Measurements from ENCODE around the gene FGF1.

FGF1 gene

GRCh38 chr5:142685418-142686209 is at the start of gene FGF1:
FGF1 (minus strand) TSS chr5:142686090; CDS start chr5:142614127, 71,963 bp downstream.
- DNase-seq: no peak

GRCh38 chr5:142727735-142728047 is 41.8 kb upstream of the FGF1 start:
- no peak for DNase-seq

DNA sequence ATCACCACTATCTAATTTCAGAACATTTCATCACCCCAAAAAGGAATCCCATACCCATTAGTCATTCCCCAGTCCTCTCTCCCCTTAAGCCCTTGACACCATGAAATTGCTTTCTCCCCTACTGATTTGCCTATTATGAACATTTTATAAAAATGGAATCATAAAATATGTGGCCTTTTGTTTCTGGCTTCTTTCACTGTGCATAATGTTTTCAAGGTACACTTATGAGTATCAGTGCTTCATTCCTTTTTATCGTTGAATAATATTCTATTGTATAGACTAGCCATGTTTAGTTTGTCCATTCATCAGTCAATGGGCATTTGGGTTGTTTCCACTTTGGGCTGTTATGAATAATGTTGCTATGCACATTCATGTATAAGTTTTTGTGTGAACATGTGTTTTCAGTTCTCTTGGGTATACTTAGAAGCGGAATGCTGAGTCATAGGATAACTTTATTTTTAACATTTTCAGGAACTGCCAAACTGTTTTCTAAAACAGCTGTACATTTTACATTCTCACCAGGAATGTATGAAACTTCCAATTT is 40.4 kb upstream of the FGF1 start:
- DNase-seq: no peak

GRCh38 chr5:142725231-142726187 is 39.6 kb upstream of the FGF1 start:
- no peak for DNase-seq

- DNase-seq: no peak
These were observed 38.9 kb upstream of the FGF1 start for GRCh38 chr5:142724821-142725220.

- no peak for DNase-seq
These were observed 37.0 kb upstream of the FGF1 start for GRCh38 chr5:142722896-142723295.

DNA sequence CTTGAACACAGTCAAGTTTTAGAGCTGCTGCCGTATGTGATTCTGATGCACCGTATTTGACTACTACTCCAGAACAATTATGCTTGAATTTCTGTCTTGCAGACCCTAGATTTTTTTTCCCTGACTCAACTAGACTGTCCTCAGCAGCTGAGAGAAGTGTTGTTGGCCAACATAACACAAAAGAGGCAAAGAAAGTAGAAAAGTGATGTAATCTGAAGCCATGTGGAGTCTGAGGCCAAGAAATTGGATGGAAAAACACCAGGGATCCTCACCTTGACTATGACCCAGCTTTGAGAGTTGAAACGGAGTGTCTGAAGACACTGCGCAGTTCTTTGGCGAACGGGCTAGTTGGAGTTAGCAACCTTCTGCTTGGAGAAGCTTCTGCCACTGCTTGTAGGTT is 36.3 kb upstream of the FGF1 start:
- DNase-seq: no peak

DNA sequence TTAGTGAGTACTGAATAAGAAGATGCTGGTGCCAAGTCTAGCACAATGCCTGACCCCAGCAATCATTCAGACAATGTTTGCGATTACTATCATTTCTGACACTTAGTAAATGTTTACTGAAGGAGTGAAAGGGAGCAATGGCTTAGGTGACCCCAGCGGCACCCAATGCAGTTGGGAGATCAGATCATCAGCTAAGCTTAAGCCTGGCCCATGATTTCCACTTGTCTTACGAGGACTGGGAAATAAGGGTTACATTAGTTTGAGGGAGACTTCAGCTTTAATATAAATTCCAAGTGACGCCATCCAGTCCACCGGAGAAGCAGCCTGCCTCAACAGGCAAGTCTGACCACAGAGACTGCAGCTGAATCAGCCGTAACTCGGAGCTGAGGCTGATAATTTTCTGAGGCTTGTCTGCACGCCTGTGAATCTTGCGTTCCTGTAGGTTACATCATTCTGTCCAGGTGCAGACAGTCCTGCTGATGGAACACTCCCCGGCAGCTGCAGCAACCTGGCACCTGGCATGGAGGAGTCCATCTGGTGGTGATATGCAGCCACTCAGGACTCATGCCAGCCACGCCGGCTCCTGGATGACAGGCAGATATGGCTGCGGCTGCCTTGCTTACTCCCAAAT is 34.9 kb upstream of the FGF1 start:
- DNase-seq: no peak

DNA sequence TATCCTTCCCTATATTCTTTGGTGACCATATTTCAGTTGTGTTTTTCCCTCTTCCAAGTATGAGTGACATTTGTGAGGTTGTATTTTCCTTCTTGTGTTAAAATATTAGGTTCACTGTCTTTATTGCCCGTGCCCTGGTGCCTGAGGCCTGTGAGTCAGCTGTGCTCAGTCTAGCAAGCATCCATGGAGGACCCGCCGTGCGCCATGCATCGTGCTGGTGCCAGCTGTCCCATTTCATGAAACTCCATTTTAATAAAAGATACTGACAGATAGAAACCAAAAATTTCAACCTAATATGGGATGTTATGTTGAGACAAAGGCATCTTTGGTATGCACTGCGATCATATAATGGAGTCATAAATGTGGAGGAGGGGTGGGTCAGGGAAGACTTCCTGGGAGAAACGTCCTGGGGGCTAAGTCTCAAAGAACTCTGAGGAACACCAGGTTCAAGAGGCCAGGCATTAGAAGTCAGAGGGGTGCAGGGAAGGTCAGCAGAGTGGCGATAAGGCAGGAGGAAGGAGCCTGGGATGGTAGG is 34.0 kb upstream of the FGF1 start:
- no peak for DNase-seq

DNA sequence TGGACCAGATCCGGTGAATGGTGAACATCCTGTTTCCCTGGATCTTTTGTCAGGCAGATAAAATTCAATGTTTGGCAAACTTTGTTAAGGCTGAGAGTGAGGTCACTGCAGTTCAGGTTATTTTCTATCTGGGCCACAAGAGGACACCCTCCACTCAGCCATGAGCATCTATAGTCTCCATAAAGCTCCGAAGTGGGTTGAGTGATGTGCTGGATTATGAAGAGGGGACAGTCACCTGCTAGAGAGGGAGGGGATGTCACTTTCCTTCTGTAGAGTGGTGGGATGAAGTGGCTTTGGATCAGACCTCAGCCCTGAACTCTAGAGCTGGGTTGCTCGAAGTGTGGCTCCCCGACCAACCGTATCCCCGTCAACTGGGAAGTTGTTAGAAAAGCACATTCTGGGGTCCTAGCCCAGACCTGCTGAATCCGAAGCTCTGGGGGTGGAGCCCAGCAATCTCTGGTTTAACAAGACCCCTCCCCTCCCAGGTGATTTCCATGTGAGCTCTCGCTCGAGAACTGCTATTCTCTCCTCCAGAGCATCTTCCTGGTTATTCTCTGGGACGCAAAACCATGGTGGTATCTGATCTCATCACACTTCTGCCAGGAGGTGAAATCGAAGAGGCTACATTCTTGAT is 31.8 kb upstream of the FGF1 start:
- DNase-seq: no peak

- DNase-seq: no peak
These were observed 31.1 kb upstream of the FGF1 start for GRCh38 chr5:142716963-142717362.

- DNase-seq: no peak
These were observed 29.4 kb upstream of the FGF1 start for GRCh38 chr5:142715291-142715690.

DNA sequence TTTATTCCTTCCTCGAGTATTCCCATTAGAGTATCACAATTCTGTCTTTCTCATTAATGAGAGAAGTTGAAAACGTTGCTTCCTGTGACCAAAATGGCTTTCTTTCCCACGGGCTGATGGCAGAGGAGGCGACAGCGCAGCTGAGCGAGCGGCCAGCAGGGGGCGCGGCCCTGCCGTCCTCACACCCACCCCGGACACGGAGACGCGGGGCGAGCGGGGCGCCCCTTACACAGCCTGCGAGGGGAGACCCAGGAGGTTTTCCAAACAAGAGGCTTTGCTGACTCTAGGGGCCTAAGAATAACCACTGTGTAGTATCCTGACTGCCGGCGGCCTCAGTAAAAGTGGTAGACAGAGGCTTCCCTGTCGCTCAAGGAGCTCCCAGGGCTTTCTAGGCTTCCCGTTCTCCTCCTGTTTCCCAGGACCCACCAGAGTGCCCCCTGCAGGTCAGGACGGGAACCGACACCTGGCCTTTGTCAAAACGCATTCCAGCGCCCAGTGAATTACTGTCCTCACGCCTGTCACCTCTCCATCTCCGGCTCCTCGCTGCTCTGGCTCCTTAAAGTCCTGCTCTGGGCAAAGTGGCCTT is 27.3 kb upstream of the FGF1 start:
- peak; percentile 66 to 82 (median 74) for DNase-seq

GRCh38 chr5:142703153-142703552 is 17.3 kb upstream of the FGF1 start:
- no peak for DNase-seq

DNA sequence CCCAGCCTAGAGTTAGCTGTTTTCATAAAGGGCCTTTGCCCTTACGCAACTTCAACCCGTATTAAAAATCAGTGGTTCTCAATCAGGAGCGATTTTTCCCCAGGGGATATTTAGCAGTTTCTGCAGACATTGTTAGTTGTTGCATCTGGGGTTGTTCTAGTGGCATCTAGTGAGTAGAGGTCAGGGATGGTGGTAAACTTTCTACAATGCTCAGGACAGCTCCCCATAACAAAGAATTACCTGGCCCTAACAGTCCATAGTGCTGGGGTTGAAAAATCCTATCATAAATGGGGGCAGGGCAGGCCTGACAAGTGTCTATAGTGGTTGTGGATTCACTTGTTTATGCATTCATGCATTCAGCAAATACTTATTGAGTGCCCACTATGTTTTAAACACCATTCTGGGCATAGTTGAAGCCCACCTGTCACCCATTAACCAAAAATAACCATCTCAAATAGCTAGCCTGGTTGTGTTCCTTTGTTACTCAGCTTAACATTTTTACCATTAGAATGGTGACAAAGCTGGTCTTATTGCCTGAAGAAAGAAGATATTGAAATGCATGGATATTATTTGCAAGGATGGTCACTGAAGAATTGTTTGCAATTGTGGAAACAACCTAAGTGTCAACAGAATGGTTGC is 15.9 kb upstream of the FGF1 start:
- no peak for DNase-seq

DNA sequence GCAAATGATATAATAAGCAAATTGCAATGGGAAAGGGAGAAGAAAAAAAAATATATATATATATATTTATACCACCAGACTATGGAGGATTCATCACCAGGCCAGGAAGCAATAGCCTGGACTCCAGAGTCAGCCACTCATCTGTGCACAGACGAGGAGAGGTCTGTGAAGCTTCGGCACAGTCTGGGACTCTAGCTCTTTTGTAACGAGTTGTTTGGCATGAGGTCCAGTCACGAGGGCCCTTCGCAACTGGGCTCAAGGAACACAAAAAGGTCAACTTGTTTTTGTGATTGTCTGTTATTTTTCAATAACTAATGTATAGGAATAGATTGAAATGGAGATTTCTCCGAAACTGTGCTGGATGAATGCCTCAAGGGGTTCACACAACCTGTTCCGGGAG is 14.7 kb upstream of the FGF1 start:
- no peak for DNase-seq

DNA sequence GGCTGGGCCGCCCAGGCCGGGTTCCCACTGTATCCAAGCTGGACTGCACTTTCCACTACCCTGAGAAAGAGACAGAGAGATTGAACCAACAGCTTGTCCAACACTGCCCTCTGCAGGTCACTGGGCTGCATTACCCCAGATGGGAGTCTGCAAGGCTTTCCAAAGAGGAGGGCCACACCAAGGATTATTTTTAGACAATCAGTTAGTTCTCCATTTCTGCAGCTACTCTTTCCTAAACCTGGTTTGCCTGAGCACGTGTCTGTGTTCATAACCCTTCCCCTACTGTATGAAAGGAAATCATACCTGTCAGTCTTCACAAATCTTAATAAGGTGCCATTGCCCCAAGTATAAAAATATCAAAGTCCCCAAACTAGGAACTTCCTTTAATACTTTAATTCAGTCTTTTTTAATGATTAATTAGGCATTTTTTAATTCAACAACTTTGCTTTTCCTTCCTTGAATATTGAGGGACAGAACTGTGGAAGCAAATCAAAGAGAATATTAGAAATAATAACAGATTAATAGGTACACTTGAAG is 13.4 kb upstream of the FGF1 start:
- peak; percentile 35 to 64 (median 52) for DNase-seq

GRCh38 chr5:142698447-142699183 is 12.7 kb upstream of the FGF1 start:
- no peak for DNase-seq

- no peak for DNase-seq
These were observed 11.7 kb upstream of the FGF1 start for GRCh38 chr5:142697356-142698255.
